H9 (cell line): ENCODE results near the gene ZNF445. TPM values are rescaled to one million over a fixed set of nuclear protein-coding genes. Genes with fewer than 3 reads are reported as not detected.

Experiments used
- DNase-seq: peaks from one replicate; pipeline ENCODE4 v3.0.0-alpha.2; 2017
- H2AFZ ChIP-seq: one replicate; pipeline ENCODE4 v1.6.1; 2013; ENCODE audit warnings: mild to moderate bottlenecking, low read length, control low read depth, moderate library complexity
- H2AK5ac ChIP-seq: 2 replicates; pipeline ENCODE4 v1.6.1; 2013; ENCODE audit warnings: low read length, control low read depth, mixed read lengths; ENCODE audit not compliant: insufficient read length
- H2BK120ac ChIP-seq: one replicate; pipeline ENCODE4 v1.6.1; 2013; ENCODE audit warnings: low read depth, mild to moderate bottlenecking, low read length, control low read depth, inconsistent platforms; ENCODE audit not compliant: poor library complexity, severe bottlenecking
- H2BK12ac ChIP-seq: 2 replicates; pipeline ENCODE4 v1.6.1; 2013; ENCODE audit warnings: low read length, control low read depth, mixed read lengths, low read depth; ENCODE audit not compliant: insufficient read length
- H2BK15ac ChIP-seq: 2 replicates; pipeline ENCODE4 v1.6.1; 2013; ENCODE audit warnings: low read depth, low read length, control low read depth
- H2BK20ac ChIP-seq: one replicate; pipeline ENCODE4 v1.6.1; 2013; ENCODE audit warnings: low read depth, mild to moderate bottlenecking, low read length, control low read depth, inconsistent platforms; ENCODE audit not compliant: poor library complexity, severe bottlenecking
- H2BK5ac ChIP-seq: 2 replicates; pipeline ENCODE4 v1.6.1; 2013; ENCODE audit warnings: low read length, control low read depth, mixed read lengths; ENCODE audit not compliant: insufficient read length
- H3K14ac ChIP-seq: 2 replicates; pipeline ENCODE4 v1.6.1; 2013; ENCODE audit warnings: low read length, control low read depth; ENCODE audit not compliant: insufficient read depth
- H3K18ac ChIP-seq: 2 replicates; pipeline ENCODE4 v1.6.1; 2013; ENCODE audit warnings: low read depth, mild to moderate bottlenecking, mixed read lengths, low read length, control low read depth; ENCODE audit not compliant: insufficient read length
- H3K23ac ChIP-seq: 2 replicates; pipeline ENCODE4 v1.6.1; 2013; ENCODE audit warnings: low read length, control low read depth, mixed read lengths, low read depth; ENCODE audit not compliant: insufficient read length
- H3K23me2 ChIP-seq: 2 replicates; pipeline ENCODE4 v1.6.1; 2013; ENCODE audit warnings: low read depth, mild to moderate bottlenecking, mixed read lengths, low read length, control low read depth; ENCODE audit not compliant: insufficient read length, poor library complexity, severe bottlenecking
- H3K27ac ChIP-seq: 2 replicates; pipeline ENCODE4 v1.5.1; 2013; ENCODE audit warnings: low read length, control low read depth, mixed read lengths, low read depth; ENCODE audit not compliant: insufficient read length
- H3K27me3 ChIP-seq: 2 replicates; pipeline ENCODE4 v1.6.1; 2013; ENCODE audit warnings: low read length, control low read depth, inconsistent platforms; ENCODE audit not compliant: insufficient read depth
- H3K4ac ChIP-seq: 2 replicates; pipeline ENCODE4 v1.6.1; 2013; ENCODE audit warnings: low read depth, mild to moderate bottlenecking, control low read depth, inconsistent platforms, low read length, moderate library complexity
- H3K4me1 ChIP-seq: 2 replicates; pipeline ENCODE4 v1.6.1; 2013; ENCODE audit warnings: low read length, control low read depth, inconsistent platforms; ENCODE audit not compliant: insufficient read depth
- H3K4me2 ChIP-seq: 2 replicates; pipeline ENCODE4 v1.6.1; 2013; ENCODE audit warnings: low read length, control low read depth, mixed read lengths; ENCODE audit not compliant: insufficient read length, insufficient read depth
- H3K56ac ChIP-seq: 2 replicates; pipeline ENCODE4 v1.6.1; 2013; ENCODE audit warnings: low read depth, mild to moderate bottlenecking, mixed read lengths, low read length, control low read depth; ENCODE audit not compliant: insufficient read length
- H3K79me1 ChIP-seq: 2 replicates; pipeline ENCODE4 v1.6.1; 2013; ENCODE audit warnings: low read depth, mild to moderate bottlenecking, moderate library complexity, low read length, control low read depth, inconsistent platforms; ENCODE audit not compliant: insufficient read depth, poor library complexity, severe bottlenecking
- H3K79me2 ChIP-seq: 2 replicates; pipeline ENCODE4 v1.6.1; 2013; ENCODE audit warnings: low read length, control low read depth, inconsistent platforms; ENCODE audit not compliant: insufficient read depth
- H3K9ac ChIP-seq: 2 replicates; pipeline ENCODE4 v1.6.1; 2013; ENCODE audit warnings: low read length, control low read depth, mixed read lengths; ENCODE audit not compliant: insufficient read length; ENCODE audit errors: extremely low read depth
- H3K9me3 ChIP-seq: one replicate; pipeline ENCODE4 v1.6.1; 2013; ENCODE audit warnings: low read depth, low read length, inconsistent platforms; ENCODE audit not compliant: control insufficient read depth
- H3T11ph ChIP-seq: one replicate; pipeline ENCODE4 v1.6.1; 2013; ENCODE audit warnings: mild to moderate bottlenecking, low read length, control low read depth, inconsistent platforms
- H4K20me1 ChIP-seq: one replicate; pipeline ENCODE4 v1.6.1; 2013; ENCODE audit not compliant: control insufficient read depth, insufficient read length, insufficient read depth
- H4K5ac ChIP-seq: 2 replicates; pipeline ENCODE4 v1.6.1; 2013; ENCODE audit warnings: low read depth, mild to moderate bottlenecking, mixed read lengths, low read length, control low read depth; ENCODE audit not compliant: insufficient read length
- H4K8ac ChIP-seq: replicated peaks from 2 replicates; pipeline ENCODE4 v1.6.1; 2013; ENCODE audit warnings: low read length, control low read depth, mixed read lengths, low read depth; ENCODE audit not compliant: insufficient read length
- H4K91ac ChIP-seq: 2 replicates; pipeline ENCODE4 v1.6.1; 2013; ENCODE audit warnings: low read depth, mild to moderate bottlenecking, moderate library complexity, mixed read lengths, low read length, control low read depth; ENCODE audit not compliant: insufficient read length
- H3K27ac Mint-ChIP-seq, 3 experiments: 2 replicates in 2 of 3; 3 replicates in 1 of 3; pipeline ENCODE4 v1.8.0; 2020 to 2021; ENCODE audit warnings: mixed read lengths in 3 of 3, mild to moderate bottlenecking in 1 of 3, moderate library complexity in 1 of 3
- H3K27me3 Mint-ChIP-seq: 2 replicates; pipeline ENCODE4 v1.8.0; 2021; ENCODE audit warnings: low read depth, mild to moderate bottlenecking, moderate library complexity, mixed read lengths
- H3K36me3 Mint-ChIP-seq, 3 experiments: 2 replicates in 2 of 3; 3 replicates in 1 of 3; pipeline ENCODE4 v1.8.0; 2020 to 2021; ENCODE audit warnings: low read depth in 3 of 3, mixed read lengths in 3 of 3; ENCODE audit not compliant: insufficient read depth in 1 of 3
- H3K4me1 Mint-ChIP-seq, 2 experiments: 2 replicates each; pipeline ENCODE4 v1.8.0; 2020; ENCODE audit warnings: mixed read lengths in 2 of 2
- H3K4me3 Mint-ChIP-seq, 2 experiments: 2 replicates in 1 of 2; 3 replicates in 1 of 2; pipeline ENCODE4 v1.8.0; 2020 to 2021; ENCODE audit warnings: mild to moderate bottlenecking in 2 of 2, mixed read lengths in 2 of 2, moderate library complexity in 1 of 2
- H3K9me3 Mint-ChIP-seq, 2 experiments: 2 replicates in 1 of 2; 3 replicates in 1 of 2; pipeline ENCODE4 v1.8.0; 2020; ENCODE audit warnings: mild to moderate bottlenecking in 2 of 2, mixed read lengths in 2 of 2, moderate library complexity in 1 of 2
- CTCF ChIP-seq: fragments of 200-600 bp; sonication (generic); conservative IDR thresholded peaks from 3 replicates; pipeline ENCODE4 v1.8.0; 2021; ENCODE audit warnings: antibody characterized with exemption, mild to moderate bottlenecking
- WGBS: extraction: QIAGEN DNeasy Blood & Tissue Kit; methylation state at CpG from one replicate; pipeline ENCODE4 v1.1.7; 2013; ENCODE audit warnings: missing lambda C conversion rate, low lambda C conversion rate, mixed read lengths; ENCODE audit not compliant: insufficient read length; ENCODE audit errors: extremely low coverage; 5-methylcytosine and 5-hydroxymethylcytosine counted together
- total RNA-seq: library from RNA; stranded (reverse); gene quantifications from 2 replicates; pipeline ENCODE4 v1.2.1, GENCODE V29; 2021

The ZNF445 gene
- total RNA-seq, 1 experiment from 2014 or later = 26.0 TPM

DNA sequence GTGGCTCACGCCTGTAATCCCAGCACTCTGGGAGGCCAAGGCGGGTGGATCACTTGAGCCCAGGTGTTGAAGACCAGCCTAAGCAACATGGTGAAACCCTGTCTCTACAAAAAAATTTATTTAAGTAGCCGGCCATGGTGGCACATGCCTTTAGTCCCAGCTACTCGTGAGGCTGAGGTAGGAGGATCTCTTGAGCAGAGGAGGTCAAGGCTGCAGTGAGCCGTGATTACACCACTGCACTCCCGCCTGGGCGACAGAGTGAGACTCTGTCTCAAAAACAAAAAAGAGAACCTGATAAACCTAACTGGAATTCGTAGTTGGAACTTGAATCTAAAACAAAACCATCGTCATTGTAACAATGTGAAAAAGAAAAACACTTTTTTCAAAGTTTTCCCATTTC, 81.8 kb downstream of the ZNF445 start:
- H3K79me1 ChIP-seq = no peaks in the 10 kb centered on the region
- H2BK15ac ChIP-seq = no peak overlapping the region
- no peaks in the 10 kb centered on the region for H3K9me3 ChIP-seq
- no peak for DNase-seq
- no peak overlapping the region for H2BK12ac ChIP-seq
- no peak overlapping the region for H3T11ph ChIP-seq
- H3K4me2 ChIP-seq = no peak overlapping the region
- no peaks in the 10 kb centered on the region for H3K4me1 ChIP-seq
- H3K27ac Mint-ChIP-seq = no peak overlapping the region
- H3K79me2 ChIP-seq = no peaks in the 10 kb centered on the region
- H3K56ac ChIP-seq = no peak overlapping the region
- no peaks in the 10 kb centered on the region for H3K4me1 Mint-ChIP-seq
- H2AFZ ChIP-seq = no peak overlapping the region
- no peak overlapping the region for H4K5ac ChIP-seq
- no peak for TF ChIP-seq CTCF
- no peak overlapping the region for H3K18ac ChIP-seq
- 0 out of 5 replicates have a peak, but pooled peaks cover 0 to 2% of the 10 kb centered on the region in 2 experiments for H3K9me3 Mint-ChIP-seq
- H3K14ac ChIP-seq = no peak overlapping the region
- H4K91ac ChIP-seq = no peak overlapping the region
- no peaks in the 10 kb centered on the region for H3K27me3 ChIP-seq
- H3K4ac ChIP-seq = no peak overlapping the region
- no CpG with 5 or more reads among the region's 9 CpGs for WGBS
- peaks cover 0 to 3% (median under 1%) of the 10 kb centered on the region in 3 experiments; a peak in 1 of 7 replicates for H3K36me3 Mint-ChIP-seq
- H2BK5ac ChIP-seq = no peak overlapping the region
- H3K23ac ChIP-seq = no peak overlapping the region
- H4K8ac ChIP-seq = no peak overlapping the region
- H2BK120ac ChIP-seq = no peak overlapping the region
- H2BK20ac ChIP-seq = no peak overlapping the region
- no peaks in the 10 kb centered on the region for H3K23me2 ChIP-seq
- no peaks in the 10 kb centered on the region for H4K20me1 ChIP-seq
- no peak overlapping the region for H3K27ac ChIP-seq
- no peak overlapping the region for H3K4me3 Mint-ChIP-seq
- no peak overlapping the region for H2AK5ac ChIP-seq
- no peaks in the 10 kb centered on the region for H3K27me3 Mint-ChIP-seq
- H3K9ac ChIP-seq = no peak overlapping the region
